Gastroesophageal sphincter (tissue), 3 donors: ENCODE measurements around the gene APEH.

Experiments used
- CTCF ChIP-seq, 4 experiments: fragments of 200-600 bp in 2 of 4; fragments of 450-650 bp in 2 of 4; sonication (generic) in 1 of 4; IDR thresholded peaks; one replicate each; pipeline ENCODE4 v1.5.1; 2017 to 2019; ENCODE audit warnings: antibody characterized with exemption in 4 of 4, mild to moderate bottlenecking in 2 of 4, moderate library complexity in 2 of 4
- EP300 ChIP-seq: sonication (generic); formaldehyde crosslinking; IDR thresholded peaks from one replicate; pipeline ENCODE4 v1.6.1; 2017; ENCODE audit warnings: antibody characterized with exemption, mild to moderate bottlenecking
- POLR2A ChIP-seq, 2 donors: fragments of 450-650 bp; IDR thresholded peaks; one replicate each; pipeline ENCODE4 v1.6.1; 2017; ENCODE audit warnings: antibody characterized with exemption in 2 of 2, mild to moderate bottlenecking in 2 of 2, moderate library complexity in 1 of 2
- POLR2AphosphoS5 ChIP-seq: sonication (generic); formaldehyde crosslinking; IDR thresholded peaks from one replicate; pipeline ENCODE4 v1.6.1; 2017; ENCODE audit warnings: antibody characterized with exemption

DNA sequence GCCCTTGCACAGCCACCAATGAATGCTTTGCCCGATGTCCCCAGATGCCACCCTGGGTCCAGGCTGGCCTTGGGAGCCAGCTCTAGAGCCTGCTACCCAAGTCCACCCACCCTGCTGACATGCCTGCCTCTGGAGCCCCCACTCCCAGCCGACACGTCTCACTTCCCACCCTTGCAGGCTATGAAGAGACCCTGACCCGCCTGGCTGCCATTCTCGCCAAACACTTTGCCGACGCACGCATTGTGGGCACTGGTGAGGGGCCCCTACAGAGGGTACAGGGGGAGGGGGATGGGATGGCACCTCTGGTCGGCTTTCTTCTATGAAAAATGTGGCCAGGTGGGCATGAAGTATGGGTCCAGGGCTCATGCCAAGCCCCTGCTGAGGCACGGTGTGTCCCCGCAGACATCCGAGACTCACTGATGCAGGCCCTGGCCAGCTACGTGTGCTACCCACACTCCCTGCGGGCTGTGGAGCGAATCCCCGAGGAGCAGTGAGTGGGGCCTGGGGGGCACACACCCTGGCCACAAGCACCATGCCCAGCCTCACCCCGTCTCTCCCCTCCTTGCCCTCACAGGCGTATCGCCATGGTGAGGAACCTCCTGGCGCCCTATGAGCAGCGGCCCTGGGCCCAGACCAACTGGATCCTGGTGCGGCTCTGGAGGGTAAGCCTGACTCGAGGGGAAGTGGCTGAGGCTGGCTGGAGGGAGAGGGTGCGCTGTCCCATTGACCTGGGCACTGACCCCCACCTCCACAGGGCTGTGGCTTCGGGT lies 39.4 kb downstream of the APEH start:
- TF ChIP-seq CTCF (IDR thresholded peaks at IDR 0.05) (no peak), EP300 (no peak), POLR2A (IDR thresholded peaks at IDR 0.05) (no peak), POLR2AphosphoS5 (no peak)
